NCI-H2029 (cell line): ENCODE data around the gene SCN2B.

Experiments
- DNase-seq: peaks from one replicate; lab custom pipeline; 2025; lab: John Stamatoyannopoulos, UW

The SCN2B gene

DNA sequence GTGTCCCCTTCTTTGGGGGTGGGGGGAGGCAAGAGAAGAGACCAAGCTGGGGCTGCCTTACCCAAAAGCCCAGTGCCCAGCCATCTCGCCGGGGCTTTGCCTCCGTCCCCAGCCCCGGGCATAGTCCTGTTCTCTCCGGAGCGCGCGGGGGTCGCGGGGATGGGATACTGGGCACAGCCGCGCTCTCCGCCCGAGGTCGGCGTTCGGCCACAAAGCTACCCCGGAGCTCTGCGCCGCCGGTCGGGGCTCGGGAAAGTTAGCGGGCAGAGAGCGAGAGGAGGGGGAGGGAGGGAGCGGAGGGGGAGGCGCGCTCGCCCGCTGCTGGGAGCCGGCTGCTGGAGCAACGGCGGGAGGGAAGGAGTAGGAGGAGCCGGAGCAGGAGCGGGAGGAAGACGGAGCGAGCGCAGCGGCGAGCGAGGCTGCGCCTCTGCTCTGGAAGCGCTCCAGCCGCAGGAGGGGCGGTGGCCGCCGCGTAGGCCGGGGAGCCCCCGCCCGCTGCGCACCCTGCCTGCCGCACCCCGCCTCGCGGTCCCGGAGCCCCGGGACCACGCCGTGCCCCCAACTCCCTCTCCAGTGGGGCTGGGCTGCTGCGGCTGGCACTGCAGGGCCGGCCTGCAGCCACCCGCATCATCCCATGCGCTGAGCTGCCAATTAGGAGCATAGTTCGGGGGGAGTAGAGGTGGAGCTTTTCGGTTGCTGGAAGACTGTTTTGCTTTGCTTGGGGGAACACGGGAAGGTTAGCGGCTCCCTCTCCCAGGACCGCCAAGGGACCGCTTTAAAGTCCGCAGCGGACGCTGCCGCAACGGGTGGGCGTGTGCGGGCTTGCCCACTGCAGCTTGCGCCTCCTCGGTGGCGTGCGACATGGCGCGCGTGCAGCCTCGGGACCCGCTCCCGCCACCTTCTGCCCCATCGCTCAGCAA, 23.6 kb downstream of the SCN2B start, which contains the start of gene SCN4B:
TSS of gene SCN4B (minus strand) at position 272 of the 920 bp plus-strand sequence. CDS start at position 122, 150 bp downstream.
- no peak for DNase-seq

DNA sequence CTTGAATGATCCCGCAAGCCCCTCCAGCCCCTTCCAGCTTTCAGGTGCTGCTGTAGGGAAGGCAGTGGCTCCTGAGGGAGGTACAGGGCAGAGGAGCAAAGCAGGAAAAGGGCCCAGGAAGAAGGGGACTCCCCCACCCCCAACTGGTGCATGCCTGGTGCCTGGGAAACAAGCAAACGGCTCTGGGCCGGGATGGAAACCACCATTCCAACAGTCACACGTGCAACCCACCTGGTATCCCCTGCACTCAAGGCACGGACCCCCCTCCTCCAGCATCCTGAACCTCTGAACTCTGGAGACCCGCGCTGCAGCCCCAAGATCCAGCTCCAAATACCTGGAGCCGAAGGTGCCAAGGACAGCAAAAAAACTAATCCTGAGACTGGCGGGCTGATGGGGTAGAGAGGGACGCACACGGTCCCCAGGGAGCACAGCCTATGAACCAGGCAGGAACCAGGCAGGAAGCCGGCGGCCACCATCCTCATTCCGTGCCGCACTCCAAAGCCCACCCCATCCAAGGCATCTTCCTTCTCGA, 24.4 kb downstream of the SCN2B start:
- no peak for DNase-seq

DNA sequence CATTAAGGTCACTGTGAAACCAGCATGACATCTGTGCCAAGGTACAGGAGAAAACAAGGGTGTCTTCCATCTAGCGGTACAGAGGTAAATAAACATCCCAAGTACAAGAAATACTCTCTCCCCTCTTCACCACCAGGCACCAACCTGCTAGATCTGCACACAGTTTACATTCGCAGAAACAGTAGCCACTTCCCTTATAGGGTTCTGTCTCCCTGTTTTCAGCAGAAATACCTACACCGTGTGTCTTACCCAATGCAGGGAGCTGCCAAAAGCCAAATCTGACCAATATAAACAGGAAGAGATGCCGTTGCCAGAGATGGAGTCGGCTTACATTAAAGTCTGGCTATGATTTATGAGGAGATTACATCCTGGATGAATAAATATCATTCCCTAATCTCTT, 25.0 kb downstream of the SCN2B start:
- DNase-seq = peak; percentile 26

DNA sequence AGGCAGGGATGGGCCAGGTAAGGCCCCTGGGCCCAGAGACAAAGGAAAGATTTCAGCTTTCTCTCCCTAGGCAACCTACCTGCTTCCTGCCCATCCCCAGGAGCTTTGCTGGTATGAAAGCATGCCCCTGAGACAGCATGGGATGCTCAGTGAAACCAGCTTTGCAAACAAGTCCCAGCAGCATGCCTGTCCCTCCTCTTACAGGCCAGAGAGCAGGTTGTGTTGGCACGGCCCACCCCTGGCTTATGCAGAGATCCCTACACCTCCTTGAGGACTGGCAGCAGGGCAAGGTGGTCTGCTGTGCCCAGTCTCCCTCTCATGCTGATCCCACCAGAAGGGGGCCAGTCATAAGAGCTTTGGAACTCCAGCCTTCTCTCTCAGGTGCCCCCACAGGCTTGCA, 26.9 kb downstream of the SCN2B start:
- no peak for DNase-seq

DNA sequence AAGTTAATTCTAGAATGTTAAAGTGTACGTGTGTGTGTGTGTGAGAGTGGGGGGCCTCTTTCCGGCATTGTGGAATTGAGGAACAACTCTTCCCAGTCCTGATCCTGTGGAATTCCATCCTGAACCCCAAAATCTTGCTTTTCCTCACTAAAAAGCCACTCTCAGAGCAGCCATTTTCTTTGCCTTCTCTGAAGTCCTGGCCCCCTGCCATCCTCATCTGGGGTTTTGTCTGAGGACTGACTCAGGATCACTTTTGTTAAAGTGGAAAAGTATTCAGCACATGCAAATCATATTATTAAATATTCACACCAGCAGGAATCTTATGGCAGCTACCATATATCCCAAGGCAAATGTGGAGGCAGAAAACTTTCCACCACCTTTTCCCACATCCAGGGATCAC, 27.6 kb downstream of the SCN2B start:
- no peak for DNase-seq

DNA sequence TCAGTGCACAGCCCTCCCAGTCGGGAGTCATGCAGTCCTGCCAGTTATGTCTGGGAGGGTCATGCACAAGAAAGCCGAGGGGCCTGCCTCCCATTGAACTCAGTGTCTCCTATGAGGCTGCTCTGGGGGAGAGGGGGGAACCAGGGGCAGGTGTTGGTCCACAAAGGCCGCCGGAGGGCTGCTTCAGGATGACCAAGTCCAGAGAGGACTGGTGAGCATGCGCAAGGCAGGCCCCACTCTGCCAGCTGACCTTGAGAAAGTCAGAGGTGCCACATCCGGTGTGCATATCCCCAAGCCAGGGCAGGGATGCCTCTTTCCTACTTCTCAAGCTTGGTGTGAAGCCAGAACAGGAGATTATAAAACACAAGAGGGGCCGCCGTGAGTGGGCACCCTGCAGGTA, 28.2 kb downstream of the SCN2B start:
- no peak for DNase-seq

DNA sequence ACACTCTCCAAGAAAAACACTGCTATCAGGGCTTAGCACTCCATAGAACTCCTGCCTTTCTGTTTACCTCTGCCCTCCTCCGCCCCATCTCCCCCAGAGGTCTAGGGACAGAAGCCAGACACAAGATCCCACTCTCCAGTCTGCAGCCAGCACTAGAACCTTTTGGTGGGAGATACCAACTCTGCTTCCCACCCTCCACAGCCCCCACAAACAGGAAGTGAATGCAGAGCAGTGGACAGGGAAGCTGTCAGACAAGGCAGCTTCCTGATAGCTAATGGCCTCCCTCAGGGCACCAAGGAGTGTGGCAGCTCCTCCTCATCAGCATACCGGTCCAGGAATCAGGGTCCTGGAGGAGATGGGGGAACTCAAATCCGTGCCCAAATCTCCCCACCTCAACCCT, 28.9 kb downstream of the SCN2B start:
- DNase-seq = no peak

DNA sequence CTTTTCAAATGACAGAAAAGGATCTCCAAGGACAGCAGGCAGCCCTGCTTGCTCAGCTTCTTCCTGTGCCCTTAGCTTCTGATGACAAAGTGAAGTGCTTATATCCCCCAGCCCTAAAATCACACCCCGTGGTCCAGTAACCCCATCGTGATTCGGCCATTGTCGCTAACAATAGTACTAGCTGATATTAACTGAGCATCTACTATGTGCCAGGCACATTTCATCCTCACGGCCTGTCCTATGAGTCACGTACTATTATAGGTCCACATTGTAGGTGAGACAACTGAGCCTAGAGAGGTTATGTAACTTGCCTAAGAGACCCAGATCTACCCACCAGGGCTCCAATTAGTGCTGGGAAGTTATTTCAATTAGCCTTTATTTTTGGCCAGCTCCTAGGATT, 29.9 kb downstream of the SCN2B start:
- DNase-seq = no peak

DNA sequence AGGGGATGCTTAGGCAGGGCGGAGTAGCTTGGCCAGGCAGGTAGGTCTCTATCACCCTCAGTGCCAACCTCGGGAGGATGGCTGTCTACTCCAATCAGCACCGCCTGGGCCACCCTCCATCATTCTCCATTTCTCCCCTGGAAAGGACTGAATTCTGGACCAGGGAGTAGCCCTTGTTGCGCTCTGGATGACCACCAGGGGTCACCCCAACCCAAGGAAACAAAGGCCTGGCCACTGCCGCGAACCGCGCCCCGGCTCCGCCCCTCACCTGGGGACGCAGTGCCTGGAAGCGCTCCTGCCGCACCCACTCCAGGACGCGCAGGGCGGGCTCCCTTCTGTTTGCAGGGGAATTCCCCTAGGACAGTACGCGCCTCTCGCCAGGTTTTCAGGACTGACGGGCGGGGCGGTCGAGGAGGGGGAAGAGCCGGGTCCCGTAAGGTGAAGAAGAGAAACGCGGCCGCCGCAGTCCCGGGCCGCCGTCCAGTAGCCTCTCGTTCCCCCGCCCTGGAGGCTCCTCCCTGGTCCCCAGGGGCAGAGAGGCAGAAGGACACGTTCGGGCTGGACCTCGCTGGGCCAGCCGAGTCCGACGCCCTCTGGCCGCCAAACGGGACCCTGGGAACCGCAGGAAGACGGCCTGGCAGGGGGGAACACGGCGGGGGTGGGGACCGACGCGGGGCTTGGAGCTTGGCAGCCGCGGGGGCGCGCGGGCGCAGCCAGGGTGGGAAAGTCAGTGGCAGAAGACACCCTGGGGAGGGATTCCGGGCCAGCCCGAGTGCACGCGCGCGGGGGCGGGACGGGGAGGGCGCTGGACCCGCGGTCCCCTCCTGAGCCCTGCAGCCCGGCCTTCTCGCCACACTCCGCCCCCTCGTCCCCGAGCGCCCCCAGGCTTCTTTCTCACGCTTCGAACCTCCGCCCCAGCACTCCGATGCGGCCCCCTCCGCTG, 30.9 kb downstream of the SCN2B start:
- peak; percentile 82 for DNase-seq

DNA sequence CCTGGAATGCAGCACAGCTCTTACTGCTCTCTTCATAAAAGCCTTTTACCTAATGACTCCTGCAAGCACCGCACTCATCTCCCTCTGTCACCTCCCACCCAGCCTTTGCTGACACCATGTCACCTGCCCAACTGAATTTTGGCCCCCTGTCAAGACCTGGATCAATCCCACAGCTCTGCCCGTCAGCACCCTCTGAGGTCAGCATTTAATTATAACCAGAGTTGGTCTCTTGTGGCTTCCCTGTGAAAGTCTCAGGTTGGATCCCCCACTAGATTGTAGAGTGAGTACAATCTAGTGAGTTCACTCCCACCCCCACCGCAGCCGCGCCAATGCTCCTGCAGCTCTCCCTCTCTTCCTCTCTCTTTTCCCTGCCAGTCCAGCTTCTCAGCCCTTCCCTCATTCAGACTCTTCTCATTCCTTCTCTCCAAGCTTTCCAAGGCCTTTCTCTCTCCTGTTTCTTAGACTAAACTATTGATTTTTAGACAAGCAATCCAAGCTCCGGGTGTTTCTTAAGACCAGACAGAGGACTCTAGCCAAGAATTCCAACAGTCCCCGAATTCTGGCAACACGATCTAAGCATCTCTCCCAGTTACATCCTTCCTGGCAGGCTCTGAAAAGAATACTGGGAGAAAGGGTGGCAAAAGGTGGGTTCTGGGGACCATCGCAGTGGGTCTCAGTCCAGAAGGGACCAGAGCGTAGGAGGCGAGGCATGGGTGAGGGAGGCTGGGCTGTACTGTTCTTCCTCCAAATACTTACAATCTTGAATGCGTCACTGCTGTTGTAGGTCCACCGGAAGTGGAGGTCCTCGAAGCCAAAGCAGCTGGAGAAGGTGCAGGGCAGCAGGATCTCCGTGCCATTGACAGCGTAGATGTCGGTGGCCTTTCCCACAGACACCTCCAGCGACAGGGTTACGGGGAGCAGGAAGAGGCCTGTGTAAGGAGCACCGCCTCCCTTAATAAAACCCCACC, 31.9 kb downstream of the SCN2B start:
- no peak for DNase-seq

DNA sequence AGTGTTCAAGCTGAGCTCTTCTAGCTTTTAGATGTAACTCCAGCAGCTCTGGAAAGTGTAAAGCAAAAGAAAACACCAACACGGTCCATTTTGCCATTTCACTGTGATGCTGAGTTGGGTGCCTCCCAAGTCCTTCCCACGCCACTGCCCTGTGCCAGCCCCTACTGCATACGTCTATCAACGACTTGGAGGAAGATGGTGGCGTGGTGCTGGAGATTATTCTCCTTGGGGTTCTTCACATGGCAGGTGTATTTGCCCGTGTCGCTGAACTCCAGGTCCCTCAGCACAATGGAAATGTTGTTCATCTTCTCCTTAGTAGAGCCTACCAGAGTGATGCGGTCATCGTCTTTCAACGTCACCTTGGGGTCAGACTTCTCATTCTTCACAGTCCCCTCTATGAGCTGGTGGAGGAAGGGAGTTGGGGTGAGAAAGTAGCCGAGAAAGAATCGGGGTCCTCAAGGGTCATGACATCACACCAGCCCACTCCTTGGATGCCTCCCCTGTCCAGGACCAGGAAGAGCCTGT, 32.7 kb downstream of the SCN2B start:
- DNase-seq = no peak

DNA sequence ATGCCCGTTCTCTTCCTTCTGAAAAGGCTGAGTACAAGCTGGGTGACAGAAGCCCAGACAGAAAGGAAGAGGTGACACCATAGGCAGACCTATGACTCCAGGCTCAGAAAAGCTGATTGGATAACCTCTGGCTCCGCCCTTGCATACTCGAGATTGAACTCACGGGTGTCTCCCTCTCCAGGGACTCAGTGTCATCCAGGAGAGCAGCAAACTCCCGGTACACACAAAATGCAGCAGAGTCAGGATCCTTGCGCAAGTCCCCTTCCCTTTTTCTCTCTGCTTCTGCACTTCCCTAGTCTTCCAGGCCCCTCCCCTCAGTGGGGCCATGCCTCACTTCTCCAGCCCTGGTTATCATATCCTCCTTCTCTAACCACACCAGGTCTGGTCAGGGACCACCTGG, 33.6 kb downstream of the SCN2B start:
- DNase-seq = no peak

DNA sequence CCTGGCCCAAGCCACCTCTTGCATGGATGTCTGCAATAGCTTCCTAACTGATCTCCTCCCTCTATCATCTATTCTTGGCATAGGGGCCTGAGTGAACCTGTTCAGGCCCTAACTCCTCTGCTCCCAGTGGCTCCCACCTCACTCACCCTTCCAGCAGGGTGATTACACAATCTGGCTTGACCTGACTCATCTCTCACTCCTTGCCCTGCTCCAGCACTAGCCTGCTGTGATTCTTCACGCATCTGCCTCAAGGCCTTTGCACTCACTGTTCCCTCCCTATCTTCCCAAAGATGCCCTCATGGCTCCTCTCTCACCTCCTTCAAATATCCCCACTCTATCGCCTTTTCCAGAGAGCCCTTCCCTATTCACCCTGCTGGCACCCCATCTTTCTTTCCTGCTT, 34.4 kb downstream of the SCN2B start:
- DNase-seq = no peak

DNA sequence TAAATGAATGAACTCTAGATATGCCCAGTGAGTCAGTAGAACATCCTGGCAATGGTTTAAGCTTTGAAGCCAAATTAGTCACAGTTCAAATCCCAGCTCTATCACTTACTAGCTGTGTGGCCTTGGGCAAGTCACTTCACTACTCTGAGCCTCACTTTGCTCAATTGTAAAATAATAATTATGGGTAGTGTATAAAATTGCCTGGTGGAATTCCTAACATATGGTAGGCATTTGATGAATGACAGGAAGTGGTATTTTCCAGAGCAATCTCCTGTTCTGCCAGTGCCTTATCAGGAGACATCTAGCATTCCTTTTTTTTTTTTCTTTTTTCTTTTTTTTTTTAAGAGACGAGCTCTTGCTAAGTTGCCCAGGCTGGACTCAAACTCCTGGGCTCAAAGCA, 36.9 kb downstream of the SCN2B start:
- no peak for DNase-seq

DNA sequence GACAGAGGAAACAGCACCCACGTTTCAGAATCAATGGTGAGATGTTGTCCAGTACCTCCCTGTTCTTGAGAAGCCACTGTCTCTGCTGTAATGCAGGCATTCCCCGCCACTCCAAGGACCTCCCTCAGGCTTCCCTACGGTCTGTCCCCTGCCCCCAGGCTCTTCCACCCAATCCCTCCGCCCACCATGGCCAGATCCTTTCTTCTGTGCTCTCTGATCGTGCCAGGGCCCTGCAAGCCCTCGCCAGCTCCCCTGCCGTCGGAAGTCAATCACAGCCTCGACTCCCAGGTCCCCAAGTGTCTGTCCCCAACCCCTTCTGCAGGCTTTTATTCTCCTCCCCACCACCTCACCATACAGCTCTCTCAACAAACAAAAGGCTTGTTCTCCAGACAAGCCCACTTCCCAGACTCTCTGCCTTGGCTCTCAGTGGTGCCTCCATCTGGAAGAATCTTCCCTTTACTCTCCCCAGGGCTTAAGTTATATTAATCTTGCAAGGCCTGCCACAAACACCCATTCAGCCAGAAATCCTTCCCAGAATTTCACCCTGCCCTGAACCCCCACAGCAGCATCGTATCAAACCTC, 37.5 kb downstream of the SCN2B start:
- no peak for DNase-seq

DNA sequence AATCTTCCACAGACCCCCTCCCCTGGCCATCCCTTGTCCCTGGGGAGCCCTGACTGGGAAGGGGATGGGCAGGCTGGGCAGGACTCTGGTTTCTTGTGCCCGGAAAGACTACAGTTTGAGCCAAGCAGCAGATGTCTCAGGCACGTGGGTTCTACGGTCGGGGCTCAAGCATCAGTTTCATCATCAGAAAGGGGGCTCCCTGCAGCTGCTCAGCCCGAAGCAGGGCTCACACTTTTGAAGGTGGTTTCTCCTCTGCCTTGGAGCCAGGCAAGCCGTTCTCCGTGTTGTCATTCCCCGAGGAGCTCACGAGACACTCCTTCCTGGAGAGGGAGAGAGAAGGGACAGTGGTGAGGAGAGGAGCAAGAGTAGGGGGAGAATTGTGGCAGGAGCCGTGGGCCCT, 39.6 kb downstream of the SCN2B start:
- no peak for DNase-seq

DNA sequence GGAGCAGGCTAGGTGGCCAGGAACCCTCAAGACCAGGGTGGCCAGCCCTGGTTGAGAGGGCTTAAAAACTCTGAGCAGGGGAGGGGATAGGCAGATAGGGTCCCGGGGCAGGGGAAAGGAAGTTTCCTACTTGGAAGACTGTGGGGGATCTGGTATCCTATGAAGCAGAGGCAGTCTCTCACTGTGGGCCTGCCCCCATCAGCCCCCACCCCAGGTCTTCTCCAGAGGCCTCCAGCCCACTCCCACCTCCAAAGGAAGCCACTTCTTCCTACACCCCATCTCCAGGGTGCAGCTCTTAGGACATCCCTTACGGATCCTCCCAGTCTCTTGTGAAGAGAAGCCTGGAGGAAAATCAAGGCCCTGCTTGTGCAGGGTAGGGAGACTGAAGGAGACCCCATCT, 40.1 kb downstream of the SCN2B start:
- no peak for DNase-seq

DNA sequence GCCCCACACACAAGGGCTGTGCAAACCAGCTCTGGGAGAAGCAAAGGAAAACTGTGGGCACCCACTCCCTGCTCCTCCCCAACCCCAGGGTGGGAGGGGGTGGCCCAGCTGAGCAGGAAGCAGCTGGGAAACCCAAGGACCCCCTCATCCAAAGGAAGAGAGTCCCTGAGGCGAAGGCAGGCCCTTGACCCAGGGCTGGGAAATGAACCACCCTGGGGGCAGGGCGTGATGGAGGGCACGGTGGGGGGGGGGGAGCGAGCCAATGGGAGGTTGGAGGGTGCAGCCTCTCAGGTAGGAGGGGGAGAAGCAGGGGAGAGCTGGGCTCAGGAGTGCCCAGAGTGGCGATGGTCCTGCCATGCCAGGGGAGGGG, 40.7 kb downstream of the SCN2B start:
- no peak for DNase-seq

DNA sequence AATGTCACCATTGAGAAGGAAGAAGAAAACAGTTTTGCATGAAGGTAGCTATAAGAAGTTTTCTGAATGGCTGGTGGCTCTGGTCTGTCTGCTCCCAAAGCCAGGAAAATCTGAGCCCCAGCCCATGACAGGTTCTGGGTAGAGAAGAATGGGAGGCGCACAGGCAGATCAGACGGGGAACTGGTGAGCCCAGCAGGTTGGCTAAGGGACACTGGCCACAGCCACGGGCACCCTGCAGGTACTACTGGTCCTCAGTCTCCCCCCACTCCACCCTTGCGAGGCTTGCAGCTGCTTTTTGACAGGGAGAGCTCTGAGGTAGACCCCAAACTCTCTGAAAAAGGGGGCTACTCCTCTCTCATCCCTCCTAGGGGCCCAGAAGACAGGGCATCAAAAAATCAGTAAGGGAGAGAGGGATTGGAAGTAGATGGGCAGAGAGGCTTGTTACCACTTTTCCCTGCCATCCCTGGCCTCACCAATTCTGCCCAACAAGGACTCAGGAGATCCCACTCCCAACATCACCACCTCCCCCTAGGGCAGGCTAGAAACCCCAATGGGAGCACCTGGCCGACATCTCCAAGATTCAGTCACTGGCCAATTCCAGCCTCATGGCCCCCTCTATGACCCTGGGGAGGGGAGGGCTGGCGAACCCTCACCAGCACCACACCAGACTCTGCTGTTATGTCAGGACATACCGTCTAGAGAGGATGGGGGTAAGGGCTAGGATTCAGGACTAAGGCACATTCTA, 41.2 kb downstream of the SCN2B start:
- no peak for DNase-seq

DNA sequence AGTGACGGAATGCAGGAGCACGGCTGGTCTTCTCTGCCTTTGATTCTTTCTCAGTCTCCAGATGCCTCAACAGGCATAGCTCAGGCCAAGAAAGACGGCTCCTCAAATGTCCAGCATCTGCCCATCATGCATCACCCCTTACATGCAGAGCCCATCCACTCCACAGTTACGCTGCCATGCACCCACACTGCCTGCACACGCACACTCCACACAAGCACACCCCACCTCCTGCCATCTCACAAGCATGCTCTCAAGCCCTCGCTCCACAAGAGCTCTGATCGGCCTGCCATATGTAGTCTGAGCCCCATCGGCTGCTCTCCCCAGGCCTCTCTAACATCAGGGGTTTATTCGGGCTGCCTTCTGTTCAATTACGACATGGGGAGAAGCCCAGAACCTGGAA, 42.6 kb downstream of the SCN2B start:
- DNase-seq = no peak
